ENCODE measurements around the gene ANKRD44.

Gene ANKRD44

DNA sequence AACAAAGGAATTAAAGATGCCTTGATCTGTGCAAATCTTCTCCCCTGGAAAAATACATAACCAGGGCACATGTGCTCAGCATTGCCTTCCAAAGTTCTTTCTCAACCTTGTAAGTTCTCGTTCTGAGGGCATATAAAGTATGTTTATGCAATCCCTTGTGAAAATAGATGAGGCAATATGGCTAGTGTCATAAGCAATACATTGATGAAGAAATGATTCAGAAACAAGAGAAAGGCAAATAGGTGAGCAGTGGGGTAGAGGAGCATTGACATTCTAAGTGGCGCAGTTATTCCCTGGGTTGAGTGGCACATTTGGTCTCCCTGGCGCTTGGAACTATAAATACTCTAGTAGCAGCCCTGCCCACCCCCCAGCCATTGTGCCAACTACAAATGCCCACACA is 326.6 kb downstream of the ANKRD44 start:
- no peak overlapping the region for H3K4me3 ChIP-seq (ENCODE audit: low read depth, low read length)
- TF ChIP-seq, protein P1, sequence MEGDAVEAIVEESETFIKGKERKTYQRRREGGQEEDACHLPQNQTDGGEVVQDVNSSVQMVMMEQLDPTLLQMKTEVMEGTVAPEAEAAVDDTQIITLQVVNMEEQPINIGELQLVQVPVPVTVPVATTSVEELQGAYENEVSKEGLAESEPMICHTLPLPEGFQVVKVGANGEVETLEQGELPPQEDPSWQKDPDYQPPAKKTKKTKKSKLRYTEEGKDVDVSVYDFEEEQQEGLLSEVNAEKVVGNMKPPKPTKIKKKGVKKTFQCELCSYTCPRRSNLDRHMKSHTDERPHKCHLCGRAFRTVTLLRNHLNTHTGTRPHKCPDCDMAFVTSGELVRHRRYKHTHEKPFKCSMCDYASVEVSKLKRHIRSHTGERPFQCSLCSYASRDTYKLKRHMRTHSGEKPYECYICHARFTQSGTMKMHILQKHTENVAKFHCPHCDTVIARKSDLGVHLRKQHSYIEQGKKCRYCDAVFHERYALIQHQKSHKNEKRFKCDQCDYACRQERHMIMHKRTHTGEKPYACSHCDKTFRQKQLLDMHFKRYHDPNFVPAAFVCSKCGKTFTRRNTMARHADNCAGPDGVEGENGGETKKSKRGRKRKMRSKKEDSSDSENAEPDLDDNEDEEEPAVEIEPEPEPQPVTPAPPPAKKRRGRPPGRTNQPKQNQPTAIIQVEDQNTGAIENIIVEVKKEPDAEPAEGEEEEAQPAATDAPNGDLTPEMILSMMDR (IDR thresholded peaks at IDR 0.05; ENCODE audit: low read depth, low read length): no peak
- DNase-seq (ENCODE audit: low read depth, low spot score): no peak
- in situ Hi-C loops (cut with HindIII; ENCODE audit: low sequenced_read_pairs): no loop called here

DNA sequence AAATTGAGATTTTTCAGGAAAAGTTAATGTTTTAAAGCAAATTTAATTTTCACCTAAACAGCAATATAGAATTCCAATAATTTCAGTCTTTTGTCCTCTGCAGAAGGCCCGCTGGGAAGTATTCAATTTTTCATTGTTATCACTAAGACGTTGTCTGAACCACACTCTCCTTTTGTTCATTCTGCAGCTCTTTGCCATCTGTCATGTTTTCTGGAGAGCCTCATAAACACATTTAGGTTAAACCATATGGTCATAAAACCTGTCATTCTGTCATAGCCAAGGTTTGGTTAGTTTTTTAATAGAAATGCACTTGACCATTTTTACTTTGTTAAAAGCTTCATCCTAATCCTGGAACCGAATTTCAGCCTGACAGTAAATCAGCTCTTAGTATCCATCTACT is 330.1 kb downstream of the ANKRD44 start:
- in situ Hi-C loops (cut with HindIII; ENCODE audit: low sequenced_read_pairs): no loop called here
- no peak overlapping the region for H3K4me3 ChIP-seq (ENCODE audit: low read depth, low read length)
- no peak for DNase-seq (ENCODE audit: low read depth, low spot score)
- TF ChIP-seq, protein P1 (IDR thresholded peaks at IDR 0.05; ENCODE audit: low read depth, low read length): no peak

DNA sequence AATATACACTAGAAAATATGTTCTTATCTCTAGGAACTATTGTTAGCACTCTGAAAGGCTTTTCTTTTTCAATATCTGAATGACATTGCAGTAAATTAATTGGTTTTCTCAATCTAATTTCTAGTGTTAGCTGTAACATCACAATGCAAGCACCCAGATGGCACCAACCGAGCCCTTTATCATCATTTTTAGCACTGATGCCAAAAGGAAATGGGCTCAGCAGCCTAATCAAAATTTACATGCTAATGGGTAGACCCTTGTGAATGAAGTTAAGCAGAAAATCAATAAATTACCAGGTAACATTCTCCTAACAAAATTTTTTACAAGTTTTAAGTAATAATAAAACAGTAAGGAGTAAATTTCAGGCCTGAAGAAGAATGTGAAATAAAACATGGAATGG is 330.6 kb downstream of the ANKRD44 start:
- TF ChIP-seq, protein P1 (IDR thresholded peaks at IDR 0.05; ENCODE audit: low read depth, low read length): no peak
- no peak for DNase-seq (ENCODE audit: low read depth, low spot score)
- in situ Hi-C loops (cut with HindIII; ENCODE audit: low sequenced_read_pairs): no loop called here
- H3K4me3 ChIP-seq (ENCODE audit: low read depth, low read length): no peak overlapping the region

DNA sequence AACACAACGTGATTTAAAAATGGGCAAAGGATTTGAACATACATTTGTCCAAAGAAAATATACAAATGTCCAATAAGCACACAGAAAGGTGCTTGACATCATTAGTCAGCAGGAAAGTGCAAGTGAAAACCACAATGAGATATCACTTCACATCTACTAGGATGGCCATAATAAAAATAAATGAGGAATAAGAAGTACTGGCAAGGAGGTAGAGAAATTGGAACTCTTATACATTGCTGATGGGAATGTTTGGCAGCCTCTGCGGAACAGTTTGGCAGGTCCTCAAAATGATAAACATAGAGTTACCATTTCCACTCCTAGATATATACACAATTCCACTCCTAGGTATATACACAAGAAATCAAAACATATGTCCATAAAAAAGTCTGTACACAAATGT is 333.1 kb downstream of the ANKRD44 start:
- in situ Hi-C loops (cut with HindIII; ENCODE audit: low sequenced_read_pairs): no loop called here
- TF ChIP-seq, protein P1 (IDR thresholded peaks at IDR 0.05; ENCODE audit: low read depth, low read length): no peak
- no peak overlapping the region for H3K4me3 ChIP-seq (ENCODE audit: low read depth, low read length)
- DNase-seq (ENCODE audit: low read depth, low spot score): no peak

DNA sequence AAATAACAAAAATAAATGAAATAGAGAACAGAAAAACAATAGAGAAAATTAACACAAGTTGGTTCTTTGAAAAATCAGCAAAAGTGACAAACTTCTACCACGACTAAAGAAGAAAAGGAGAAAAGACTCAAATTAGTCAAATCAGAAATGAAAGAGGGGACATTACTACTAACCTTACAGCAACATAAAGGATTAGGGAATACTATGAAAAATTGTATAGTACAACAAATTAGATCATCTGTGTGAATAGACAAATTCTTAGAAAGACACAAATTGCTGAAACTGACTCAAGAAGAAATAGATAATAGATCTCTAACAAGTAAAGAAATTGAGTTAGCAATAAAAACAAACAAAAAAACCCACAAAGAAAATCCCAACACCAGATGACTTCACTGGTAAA is 335.6 kb downstream of the ANKRD44 start:
- in situ Hi-C loops (cut with HindIII; ENCODE audit: low sequenced_read_pairs): no loop called here
- no peak for DNase-seq (ENCODE audit: low read depth, low spot score)
- TF ChIP-seq, protein P1 (IDR thresholded peaks at IDR 0.05; ENCODE audit: low read depth, low read length): no peak
- no peak overlapping the region for H3K4me3 ChIP-seq (ENCODE audit: low read depth, low read length)

DNA sequence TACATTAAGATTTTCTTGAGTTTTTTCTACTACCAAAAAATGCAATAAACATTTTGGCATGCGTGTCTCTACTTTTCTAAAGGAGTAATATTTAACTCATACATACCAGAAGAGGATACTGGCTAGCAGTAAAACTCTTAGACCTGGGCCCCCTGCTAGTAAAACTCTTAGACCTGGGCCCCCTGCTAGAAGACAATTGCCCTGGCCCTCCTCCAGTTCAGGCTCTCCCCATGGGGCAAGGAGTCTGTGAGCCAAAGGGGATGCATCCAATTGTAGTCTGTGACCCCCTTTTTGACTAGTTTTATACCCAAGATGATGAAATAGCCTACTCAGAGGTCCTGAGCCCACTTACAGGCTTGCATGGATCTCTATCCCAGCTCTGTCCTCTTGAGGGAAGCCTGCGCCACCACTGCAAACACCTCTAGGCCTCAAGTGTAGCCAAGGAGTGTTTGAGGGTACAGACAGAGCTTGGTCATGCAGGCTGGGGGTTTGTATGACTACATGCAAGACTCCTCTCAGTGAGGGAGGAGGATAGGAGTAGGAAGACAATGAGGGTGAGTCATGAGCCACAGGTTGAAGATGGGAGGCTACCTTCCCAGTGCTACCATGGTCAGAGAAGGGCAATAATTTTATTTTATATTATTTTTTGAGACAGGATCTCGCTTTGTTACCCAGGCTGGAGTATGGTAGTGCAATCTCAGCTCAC is 338.9 kb downstream of the ANKRD44 start:
- no peak for DNase-seq (ENCODE audit: low read depth, low spot score)
- no peak overlapping the region for H3K4me3 ChIP-seq (ENCODE audit: low read depth, low read length)
- TF ChIP-seq, protein P1 (IDR thresholded peaks at IDR 0.05; ENCODE audit: low read depth, low read length): no peak
- in situ Hi-C loops (cut with HindIII; ENCODE audit: low sequenced_read_pairs): no loop called here
